Measurements from ENCODE around the gene KRT37.

The KRT37 gene

GRCh38 chr17:41424111-41424635, at the start of gene KRT37:
Gene KRT37 (minus strand): TSS chr17:41424585. CDS start chr17:41424523, 62 bp downstream.
- no peak for DNase-seq

- no peak for DNase-seq
Measured at GRCh38 chr17:41468346-41468745, 44.0 kb upstream of the KRT37 start.

GRCh38 chr17:41467561-41467960, 43.2 kb upstream of the KRT37 start:
- no peak for DNase-seq

GRCh38 chr17:41466988-41467387, 42.6 kb upstream of the KRT37 start, which contains the start of gene KRT32:
Gene KRT32 (minus strand): TSS chr17:41467386. CDS start chr17:41467325, 61 bp downstream.
- DNase-seq, result no peak

GRCh38 chr17:41464682-41465081, 40.3 kb upstream of the KRT37 start:
- DNase-seq, result peak; percentile 71

GRCh38 chr17:41464173-41464572, 39.8 kb upstream of the KRT37 start:
- DNase-seq, result no peak

GRCh38 chr17:41463746-41464145, 39.4 kb upstream of the KRT37 start:
- DNase-seq, result no peak

- DNase-seq, result no peak
Measured at GRCh38 chr17:41462705-41463104, 38.3 kb upstream of the KRT37 start.

GRCh38 chr17:41457676-41458075, 33.3 kb upstream of the KRT37 start:
- DNase-seq, result no peak

GRCh38 chr17:41456204-41456603, 31.8 kb upstream of the KRT37 start:
- no peak for DNase-seq

GRCh38 chr17:41455236-41455635, 30.9 kb upstream of the KRT37 start:
- no peak for DNase-seq

- DNase-seq, result no peak
Measured at GRCh38 chr17:41453066-41453465, 28.7 kb upstream of the KRT37 start.

GRCh38 chr17:41452281-41452680, 27.9 kb upstream of the KRT37 start:
- DNase-seq, result no peak

- DNase-seq, result no peak
Measured at GRCh38 chr17:41451154-41451728, 26.9 kb upstream of the KRT37 start.

GRCh38 chr17:41449008-41449407, 24.6 kb upstream of the KRT37 start:
- DNase-seq, result no peak

GRCh38 chr17:41448506-41448905, 24.1 kb upstream of the KRT37 start:
- no peak for DNase-seq

- no peak for DNase-seq
Measured at GRCh38 chr17:41446806-41447205, 22.4 kb upstream of the KRT37 start.

GRCh38 chr17:41444640-41445039, 20.3 kb upstream of the KRT37 start:
- no peak for DNase-seq

GRCh38 chr17:41444186-41444585, 19.8 kb upstream of the KRT37 start:
- no peak for DNase-seq

GRCh38 chr17:41442739-41443138, 18.4 kb upstream of the KRT37 start:
- no peak for DNase-seq

- DNase-seq, result no peak
Measured at GRCh38 chr17:41440531-41441033, 16.2 kb upstream of the KRT37 start, which contains the start of gene KRT38. Gene KRT38 (minus strand): TSS chr17:41440983. CDS start chr17:41440921, 62 bp downstream.

GRCh38 chr17:41439375-41439774, 15.0 kb upstream of the KRT37 start:
- DNase-seq, result no peak

GRCh38 chr17:41437769-41438168, 13.4 kb upstream of the KRT37 start:
- no peak for DNase-seq

GRCh38 chr17:41437254-41437653, 12.9 kb upstream of the KRT37 start:
- DNase-seq, result no peak

- DNase-seq, result no peak
Measured at GRCh38 chr17:41434415-41434814, 10.0 kb upstream of the KRT37 start.
